Sigmoid colon (tissue), 7 donors: ENCODE data around the gene RAB4B. TPM values are rescaled to one million over a fixed set of nuclear protein-coding genes. Genes with fewer than 3 reads are reported as not detected.
"Not testable (repeated sequence)": the region's sequence is repeated elsewhere in the genome, so short reads cannot be mapped to it uniquely, and the experiment has no call there.

Experiments used
- DNase-seq: peaks from one replicate; pipeline ENCODE4 v3.0.0-alpha.2; 2019
- H3K27ac ChIP-seq, 4 donors: fragments of 200-600 bp; sonication (generic); one replicate each; pipeline ENCODE4 v1.5.1; 2016 to 2019; ENCODE audit warnings: mild to moderate bottlenecking in 1 of 4
- H3K27me3 ChIP-seq, 3 donors: fragments of 200-600 bp; sonication (generic); one replicate each; pipeline ENCODE4 v1.5.1; 2019; ENCODE audit warnings: mild to moderate bottlenecking in 1 of 3
- H3K36me3 ChIP-seq, 4 donors: fragments of 200-600 bp; sonication (generic); one replicate each; pipeline ENCODE4 v1.5.1; 2016 to 2019
- H3K4me1 ChIP-seq, 4 donors: fragments of 200-600 bp; sonication (generic); one replicate each; pipeline ENCODE4 v1.5.1; 2017 to 2019
- H3K4me3 ChIP-seq, 4 donors: fragments of 200-600 bp; sonication (generic); one replicate each; pipeline ENCODE4 v1.5.1; 2017 to 2019; ENCODE audit warnings: mild to moderate bottlenecking in 2 of 4, moderate library complexity in 1 of 4
- H3K9me3 ChIP-seq, 4 donors: fragments of 200-600 bp in 3 of 4; sonication (generic) in 3 of 4; one replicate each; pipeline versions ENCODE4 v1.5.1 to v1.6.1; 2013 to 2019
- EP300 ChIP-seq, 4 donors: sonication (generic); formaldehyde crosslinking; IDR thresholded peaks; one replicate each; pipeline ENCODE4 v1.6.1; 2017; ENCODE audit warnings: antibody characterized with exemption in 4 of 4
- POLR2A ChIP-seq, 2 donors: fragments of 450-650 bp; IDR thresholded peaks; one replicate each; pipeline ENCODE4 v1.6.1; 2016; ENCODE audit warnings: antibody characterized with exemption in 2 of 2, mild to moderate bottlenecking in 2 of 2, moderate library complexity in 2 of 2
- POLR2AphosphoS5 ChIP-seq, 4 donors: sonication (generic); formaldehyde crosslinking; IDR thresholded peaks; one replicate each; pipeline ENCODE4 v1.6.1; 2017; ENCODE audit warnings: antibody characterized with exemption in 4 of 4
- WGBS, 2 donors: extraction: QIAGEN DNeasy Blood & Tissue Kit; methylation state at CpG; one replicate each; pipeline ENCODE4 v1.1.7; 2013; 5-methylcytosine and 5-hydroxymethylcytosine counted together
- intact Hi-C: fragments of 100-400 bp; cut with DNase I; formaldehyde crosslinking; loops from one replicate; pipeline ENCODE4 v1.15.1; 2023
- polyA plus RNA-seq, 3 donors: library from polyadenylated mRNA; stranded (reverse); fragments of 200-250 nt; gene quantifications; one replicate each; pipeline ENCODE4 v1.2.3, GENCODE V29; 2013
- total RNA-seq, 4 donors: library from RNA; depleted of rRNA; stranded (reverse); fragments of >200 nt; gene quantifications; one replicate each; pipeline ENCODE4 v1.1.0, GENCODE V29; 2016
- TF ChIP-seq, protein P1 (sequence below), 4 experiments: fragments of 450-650 bp in 3 of 4; fragments of 200-600 bp in 1 of 4; IDR thresholded peaks; one replicate each; pipeline ENCODE4 v1.5.1; 2016 to 2019; ENCODE audit warnings: antibody characterized with exemption in 4 of 4, mild to moderate bottlenecking in 3 of 4, moderate library complexity in 2 of 4
- donor health status: healthy with polysubstance abuse.
- donor health status: Bipolar disorder and iron deficiency.
- donor health status: healthy.

The RAB4B gene
- total and polyA plus RNA-seq, 7 donors, result 15.6 to 76.5 (median 21.3) TPM

GRCh38 chr19:40783711-40784110, 5.7 kb downstream of the RAB4B start:
- Histone ChIP-seq H3K4me1 (peaks cover 0 to 9% (median 6%) of the 10 kb centered on the region in 4 donors), H3K4me3 (no peak overlapping the region), H3K27me3 (no peaks in the 10 kb centered on the region), H3K27ac (no peak overlapping the region), H3K36me3 (peaks cover 0 to 21% (median 2%) of the 10 kb centered on the region in 4 donors), H3K9me3 (no peaks in the 10 kb centered on the region)
- intact Hi-C loops, result no loop called here
- no peak for DNase-seq
- TF ChIP-seq POLR2A (IDR thresholded peaks at IDR 0.05) (no peak), POLR2AphosphoS5 (IDR thresholded peaks at IDR 0.05) (no peak), EP300 (IDR thresholded peaks at IDR 0.05) (no peak)
- TF ChIP-seq, protein P1, sequence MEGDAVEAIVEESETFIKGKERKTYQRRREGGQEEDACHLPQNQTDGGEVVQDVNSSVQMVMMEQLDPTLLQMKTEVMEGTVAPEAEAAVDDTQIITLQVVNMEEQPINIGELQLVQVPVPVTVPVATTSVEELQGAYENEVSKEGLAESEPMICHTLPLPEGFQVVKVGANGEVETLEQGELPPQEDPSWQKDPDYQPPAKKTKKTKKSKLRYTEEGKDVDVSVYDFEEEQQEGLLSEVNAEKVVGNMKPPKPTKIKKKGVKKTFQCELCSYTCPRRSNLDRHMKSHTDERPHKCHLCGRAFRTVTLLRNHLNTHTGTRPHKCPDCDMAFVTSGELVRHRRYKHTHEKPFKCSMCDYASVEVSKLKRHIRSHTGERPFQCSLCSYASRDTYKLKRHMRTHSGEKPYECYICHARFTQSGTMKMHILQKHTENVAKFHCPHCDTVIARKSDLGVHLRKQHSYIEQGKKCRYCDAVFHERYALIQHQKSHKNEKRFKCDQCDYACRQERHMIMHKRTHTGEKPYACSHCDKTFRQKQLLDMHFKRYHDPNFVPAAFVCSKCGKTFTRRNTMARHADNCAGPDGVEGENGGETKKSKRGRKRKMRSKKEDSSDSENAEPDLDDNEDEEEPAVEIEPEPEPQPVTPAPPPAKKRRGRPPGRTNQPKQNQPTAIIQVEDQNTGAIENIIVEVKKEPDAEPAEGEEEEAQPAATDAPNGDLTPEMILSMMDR (IDR thresholded peaks at IDR 0.05), result no peak
- 93 to 96% methylated on average over 14 of the region's 14 CpGs for WGBS, 2 donors

GRCh38 chr19:40784146-40784545, 6.1 kb downstream of the RAB4B start:
- H3K27ac ChIP-seq, H3K27me3 ChIP-seq, H3K4me3 ChIP-seq, intact Hi-C loops, DNase-seq, H3K9me3 ChIP-seq, H3K4me1 ChIP-seq: not testable (repeated sequence)
- 97 to 100% methylated on average over 2 of the region's 2 CpGs for WGBS, 2 donors
- H3K36me3 ChIP-seq, result peaks cover 0 to 21% (median 2%) of the 10 kb centered on the region in 4 donors

GRCh38 chr19:40785526-40785925, 7.5 kb downstream of the RAB4B start:
- intact Hi-C loops, result no loop called here
- H3K36me3 ChIP-seq, result peaks cover 0 to 28% (median 2%) of the 10 kb centered on the region in 4 donors

GRCh38 chr19:40786060-40787037, 8.3 kb downstream of the RAB4B start:
- TF ChIP-seq POLR2A (IDR thresholded peaks at IDR 0.05) (no peak), POLR2AphosphoS5 (IDR thresholded peaks at IDR 0.05) (no peak), EP300 (IDR thresholded peaks at IDR 0.05) (no peak)
- TF ChIP-seq, protein P1 (IDR thresholded peaks at IDR 0.05), result no peak
- H3K27me3 ChIP-seq, result no peaks in the 10 kb centered on the region
- no peaks in the 10 kb centered on the region for H3K4me1 ChIP-seq
- 95 to 96% methylated on average over 25 of the region's 25 CpGs for WGBS, 2 donors
- no peaks in the 10 kb centered on the region for H3K9me3 ChIP-seq
- H3K27ac ChIP-seq, result no peak overlapping the region
- H3K4me3 ChIP-seq, result no peak overlapping the region
- intact Hi-C loops, result no loop called here
- peaks cover 0 to 29% (median 2%) of the 10 kb centered on the region in 4 donors for H3K36me3 ChIP-seq
- DNase-seq, result no peak

More at GRCh38 chr19:40785526-40785925, 7.5 kb downstream of the RAB4B start:
- 84 to 89% methylated on average over 1 of the region's 1 CpG for WGBS, 2 donors
- TF ChIP-seq POLR2AphosphoS5 (IDR thresholded peaks at IDR 0.05) (no peak), EP300 (IDR thresholded peaks at IDR 0.05) (no peak), POLR2A (IDR thresholded peaks at IDR 0.05) (no peak)
- TF ChIP-seq, protein P1 (IDR thresholded peaks at IDR 0.05), result no peak
- Histone ChIP-seq H3K27me3 (no peaks in the 10 kb centered on the region), H3K4me3 (no peak overlapping the region), H3K4me1 (no peaks in the 10 kb centered on the region), H3K9me3 (no peaks in the 10 kb centered on the region), H3K27ac (no peak overlapping the region)
- DNase-seq, result no peak

DNA sequence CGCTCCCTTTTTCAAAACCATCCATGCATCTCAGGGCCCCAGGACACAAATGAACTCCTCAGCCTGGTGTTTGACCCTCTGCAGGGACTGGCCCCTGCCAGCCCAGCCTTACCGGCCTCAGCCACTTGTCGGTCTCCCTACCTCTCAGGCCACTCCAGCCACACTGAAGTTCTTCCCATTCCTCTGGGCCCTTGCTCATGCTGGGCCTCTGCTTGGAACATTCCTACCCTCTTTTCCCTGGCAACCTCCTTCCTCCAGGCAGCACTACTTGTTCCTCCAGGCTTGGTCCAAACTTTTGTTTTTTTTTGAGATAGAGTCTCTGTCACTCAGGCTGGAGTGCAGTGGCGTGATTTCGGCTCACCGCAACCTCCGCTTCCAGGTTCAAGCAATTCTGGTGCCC, 13.3 kb downstream of the RAB4B start:
- H3K27ac ChIP-seq, result no peak overlapping the region
- no peaks in the 10 kb centered on the region for H3K27me3 ChIP-seq
- intact Hi-C loops, result no loop called here
- no peak for DNase-seq
- peaks cover 0 to 33% (median 2%) of the 10 kb centered on the region in 4 donors for H3K36me3 ChIP-seq
- whole genome bisulfite sequencing, 2 donors, result 82 to 96% methylated on average over 7 of the region's 7 CpGs
- no peak overlapping the region for H3K4me3 ChIP-seq
- H3K9me3 ChIP-seq, result no peaks in the 10 kb centered on the region
- H3K4me1 ChIP-seq, result no peaks in the 10 kb centered on the region
- TF ChIP-seq EP300 (IDR thresholded peaks at IDR 0.05) (no peak), POLR2A (IDR thresholded peaks at IDR 0.05) (no peak), POLR2AphosphoS5 (IDR thresholded peaks at IDR 0.05) (no peak)
